ENCODE data around the gene KRT3.
"Not testable (repeated sequence)": the region's sequence is repeated elsewhere in the genome, so short reads cannot be mapped to it uniquely, and the experiment has no call there.

Gene KRT3

DNA sequence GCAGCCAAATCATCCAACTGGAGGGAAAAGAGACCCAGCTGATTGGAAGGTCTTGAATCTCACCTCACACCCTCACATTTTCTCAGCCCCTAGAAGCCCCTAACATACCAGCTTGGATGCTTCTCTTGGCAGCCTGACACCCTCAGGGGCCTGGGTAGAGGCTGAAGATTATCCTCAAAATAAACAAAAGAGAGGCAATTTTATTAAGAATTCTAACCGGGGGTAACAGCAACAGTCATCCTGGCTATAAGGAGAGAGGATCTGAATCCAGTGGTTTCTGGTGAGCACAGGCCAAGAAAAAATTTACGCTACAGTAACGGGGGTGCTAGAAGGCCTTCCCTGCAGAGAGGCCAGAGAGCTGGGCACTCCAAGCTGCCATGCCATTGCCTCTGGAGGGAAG, 40.4 kb downstream of the KRT3 start:
- Histone ChIP-seq H3K4me1 (no peaks in the 10 kb centered on the region), H3K9me3 (replicated peaks in 1 of 11) (peaks cover 16 to 27% (median 21%) of the 10 kb centered on the region in 11 experiments), H3K4me3 (no peak overlapping the region), H4K20me1 (no peaks in the 10 kb centered on the region), H3K27ac (no peak overlapping the region), H3K4me2 (no peak overlapping the region), H3K9ac (no peak overlapping the region), H3K36me3 (no peaks in the 10 kb centered on the region), H3K27me3 (no peaks in the 10 kb centered on the region)
- no peak for TF ChIP-seq Cebpa-rat (IDR thresholded peaks at IDR 0.05)

DNA sequence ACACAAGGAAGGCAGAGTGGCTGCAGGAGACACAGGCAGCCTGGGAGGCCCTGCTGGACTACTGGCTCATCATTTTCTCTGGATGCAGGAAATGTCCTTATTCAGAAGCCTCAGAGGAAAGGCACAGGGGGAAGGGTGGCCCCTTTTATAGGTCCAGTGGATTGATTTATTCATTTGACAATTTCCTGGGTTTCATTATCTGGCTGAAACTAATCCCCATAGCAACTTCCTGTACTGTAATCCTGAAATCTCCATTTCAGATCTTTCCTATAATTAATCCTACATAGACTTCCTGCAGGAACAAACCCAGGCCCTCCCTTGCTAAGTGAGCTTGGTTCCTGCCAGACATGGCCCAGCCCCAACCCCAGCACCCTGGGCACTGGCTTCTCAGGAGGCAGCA, 41.8 kb downstream of the KRT3 start:
- no peak for TF ChIP-seq Cebpa-rat (IDR thresholded peaks at IDR 0.05)
- H3K27me3 ChIP-seq, result no peaks in the 10 kb centered on the region
- H3K9me3 ChIP-seq (replicated peaks in 1 of 11), result peaks cover 2 to 13% (median 7%) of the 10 kb centered on the region in 11 experiments; a peak in 15 of 22 replicates
- H3K4me2 ChIP-seq, result no peak overlapping the region
- H4K20me1 ChIP-seq, result no peaks in the 10 kb centered on the region
- no peak overlapping the region for H3K4me3 ChIP-seq
- H3K27ac ChIP-seq, result no peak overlapping the region
- H3K9ac ChIP-seq, result no peak overlapping the region
- no peaks in the 10 kb centered on the region for H3K36me3 ChIP-seq
- H3K4me1 ChIP-seq, result no peaks in the 10 kb centered on the region

DNA sequence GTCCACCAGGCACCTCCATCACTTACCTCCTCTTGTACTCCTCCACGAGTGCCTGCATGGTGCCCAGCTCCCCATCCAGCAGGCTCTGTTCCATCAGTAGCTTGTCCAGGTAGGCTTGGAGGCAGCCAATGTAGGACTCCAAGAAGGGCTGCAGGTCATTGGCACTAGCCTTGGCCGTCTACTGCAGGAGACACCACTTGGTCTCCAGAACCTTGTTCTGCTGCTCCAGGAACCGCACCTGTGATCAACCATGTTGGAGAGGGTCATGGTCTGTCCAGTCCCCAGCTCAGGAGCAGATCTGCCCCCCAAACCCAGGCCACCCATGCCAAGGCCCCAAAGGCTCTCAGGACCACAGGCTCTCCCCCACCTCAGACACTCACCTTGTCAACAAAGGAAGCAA, 42.6 kb downstream of the KRT3 start:
- Histone ChIP-seq H4K20me1 (no peaks in the 10 kb centered on the region), H3K4me1 (peaks cover 3 to 6% (median 5%) of the 10 kb centered on the region in 10 experiments; a peak in 19 of 20 replicates), H3K27me3 (no peaks in the 10 kb centered on the region), H3K4me2 (no peak overlapping the region), H3K36me3 (no peaks in the 10 kb centered on the region), H3K9ac (no peak overlapping the region), H3K4me3 (no peak overlapping the region), H3K9me3 (replicated peaks in 1 of 11) (peaks cover 0 to 5% (median 0%) of the 10 kb centered on the region in 11 experiments; a peak in 4 of 22 replicates), H3K27ac (no peak overlapping the region)
- TF ChIP-seq Cebpa-rat (IDR thresholded peaks at IDR 0.05), result no peak

DNA sequence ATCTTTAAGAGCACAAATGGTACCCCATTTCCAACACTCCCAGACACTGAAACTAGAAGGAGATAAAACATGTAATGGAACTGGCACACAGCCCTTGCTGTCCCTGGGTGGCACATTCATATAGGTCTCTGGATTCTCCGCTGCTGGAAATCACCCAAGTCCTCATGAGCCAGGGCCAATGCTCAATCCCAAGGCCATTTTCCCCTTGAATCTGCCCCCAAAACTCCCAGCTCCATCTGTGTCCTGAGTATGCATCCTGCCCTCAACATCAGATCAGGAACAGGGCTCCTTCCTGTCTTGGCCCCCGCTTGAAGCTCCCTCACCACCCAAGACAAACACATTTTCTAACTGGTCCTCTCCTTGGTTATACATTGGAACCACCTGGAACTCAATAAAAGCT, 43.4 kb downstream of the KRT3 start:
- no peak for TF ChIP-seq Cebpa-rat (IDR thresholded peaks at IDR 0.05)
- Histone ChIP-seq H3K36me3 (no peaks in the 10 kb centered on the region), H3K27ac (no peak overlapping the region), H4K20me1 (no peaks in the 10 kb centered on the region), H3K4me3 (no peak overlapping the region), H3K27me3 (no peaks in the 10 kb centered on the region), H3K4me1 (peaks cover 6 to 14% (median 11%) of the 10 kb centered on the region in 10 experiments; a peak in 19 of 20 replicates), H3K9me3 (replicated peaks in 1 of 11) (no peaks in the 10 kb centered on the region), H3K4me2 (no peak overlapping the region), H3K9ac (no peak overlapping the region)

DNA sequence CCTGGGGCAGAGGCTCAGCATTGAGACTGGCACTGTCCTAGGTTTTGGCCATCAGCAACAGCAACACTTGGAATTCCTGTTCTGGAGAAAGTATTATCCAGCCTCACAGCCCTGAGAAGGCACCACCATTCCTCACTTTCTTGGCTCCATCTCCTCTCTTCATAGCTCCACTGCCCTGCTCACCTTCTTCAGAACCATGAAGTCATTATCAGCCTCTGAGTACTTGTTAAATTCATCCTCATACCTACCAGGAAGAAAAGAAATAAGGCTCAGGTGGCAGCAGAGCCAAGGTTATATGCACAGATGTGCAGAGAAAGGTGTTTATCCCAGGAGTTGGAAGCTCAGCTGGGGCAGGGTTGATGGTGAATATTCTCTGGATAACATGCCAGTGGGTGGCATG, 44.1 kb downstream of the KRT3 start:
- Histone ChIP-seq H4K20me1 (no peaks in the 10 kb centered on the region), H3K4me2 (no peak overlapping the region), H3K4me1 (peaks cover 6 to 15% (median 11%) of the 10 kb centered on the region in 10 experiments; a peak in 19 of 20 replicates), H3K4me3 (no peak overlapping the region), H3K36me3 (no peaks in the 10 kb centered on the region), H3K9ac (no peak overlapping the region), H3K27me3 (no peaks in the 10 kb centered on the region), H3K27ac (no peak overlapping the region), H3K9me3 (replicated peaks in 1 of 11) (no peaks in the 10 kb centered on the region)
- no peak for TF ChIP-seq Cebpa-rat (IDR thresholded peaks at IDR 0.05)

DNA sequence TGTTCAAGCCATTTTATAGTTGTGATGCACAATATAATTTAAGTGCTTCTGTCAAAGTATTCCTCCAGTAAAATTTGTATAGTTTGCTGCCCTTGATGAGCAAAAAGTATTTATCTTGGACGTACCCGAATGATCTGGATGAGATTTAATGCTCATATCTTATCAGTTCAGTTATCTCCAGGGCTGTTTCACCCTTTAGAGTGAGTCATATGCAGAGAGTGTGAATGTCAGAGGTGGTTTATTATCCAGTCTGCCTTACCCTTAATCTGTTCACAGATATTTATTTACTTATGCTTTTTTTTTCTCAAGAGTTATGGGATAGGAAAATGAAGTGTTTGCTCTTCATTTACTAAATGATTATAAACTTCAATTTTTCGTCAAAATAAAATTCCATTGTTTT, 45.4 kb downstream of the KRT3 start:
- not testable (repeated sequence) for H3K9me3 ChIP-seq (replicated peaks in 1 of 11); H3K9ac ChIP-seq; H4K20me1 ChIP-seq; H3K4me3 ChIP-seq; H3K4me2 ChIP-seq; H3K27ac ChIP-seq; H3K27me3 ChIP-seq; H3K36me3 ChIP-seq
- peaks cover 6 to 15% (median 11%) of the 10 kb centered on the region in 10 experiments; a peak in 19 of 20 replicates for H3K4me1 ChIP-seq

DNA sequence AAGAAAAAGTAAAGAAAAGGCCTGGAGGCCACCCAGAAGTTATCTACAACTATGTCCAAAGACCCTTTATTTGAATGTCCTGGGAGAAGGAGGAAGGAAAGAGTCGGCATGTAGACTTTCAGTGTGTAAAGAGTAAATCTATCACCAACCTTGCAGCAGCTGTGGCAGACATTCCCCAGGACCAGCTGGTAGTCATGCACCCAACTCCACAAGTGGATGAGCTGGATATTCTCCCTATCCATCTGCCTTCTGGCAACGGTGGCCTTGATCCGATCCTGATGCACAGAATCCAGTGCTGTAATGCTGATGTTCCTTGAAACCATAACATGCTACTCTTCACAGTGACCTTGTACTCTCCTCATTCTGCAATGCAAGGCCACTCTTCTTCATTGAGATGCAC, 46.1 kb downstream of the KRT3 start:
- H4K20me1 ChIP-seq, result no peaks in the 10 kb centered on the region
- no peaks in the 10 kb centered on the region for H3K9me3 ChIP-seq (replicated peaks in 1 of 11)
- H3K27me3 ChIP-seq, result no peaks in the 10 kb centered on the region
- peaks cover 6 to 15% (median 11%) of the 10 kb centered on the region in 10 experiments; a peak in 19 of 20 replicates for H3K4me1 ChIP-seq
- no peak for TF ChIP-seq Cebpa-rat (IDR thresholded peaks at IDR 0.05)
- no peak overlapping the region for H3K9ac ChIP-seq
- H3K4me2 ChIP-seq, result no peak overlapping the region
- no peaks in the 10 kb centered on the region for H3K36me3 ChIP-seq
- no peak overlapping the region for H3K4me3 ChIP-seq
- H3K27ac ChIP-seq, result no peak overlapping the region

DNA sequence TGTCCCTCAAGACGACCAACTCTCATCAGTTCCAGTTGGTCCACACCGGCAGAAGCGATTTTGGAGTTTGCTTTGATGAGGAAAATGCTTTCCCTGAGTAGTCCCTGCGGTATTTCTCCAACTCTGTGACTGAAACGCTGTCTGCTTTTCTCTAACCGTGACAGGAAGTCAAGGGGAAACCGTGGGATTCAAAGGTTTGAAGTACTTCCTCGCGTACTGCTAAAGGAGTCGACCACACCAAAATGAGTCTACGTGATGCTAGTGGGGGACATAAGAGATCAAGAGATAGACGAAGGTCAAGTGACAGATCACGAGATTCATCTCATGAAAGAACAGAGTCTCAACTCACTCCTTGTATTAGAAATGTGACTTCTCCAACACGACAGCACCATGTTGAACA, 47.3 kb downstream of the KRT3 start:
- Histone ChIP-seq H3K27me3 (no peaks in the 10 kb centered on the region), H3K9ac (no peak overlapping the region), H3K4me2 (peak overlapping the region; percentile 3 to 68 (median 58); a peak in 20 of 22 replicates), H3K9me3 (replicated peaks in 1 of 11) (no peaks in the 10 kb centered on the region), H3K36me3 (no peaks in the 10 kb centered on the region), H4K20me1 (no peaks in the 10 kb centered on the region), H3K4me1 (peaks cover 6 to 15% (median 11%) of the 10 kb centered on the region in 10 experiments; a peak in 19 of 20 replicates), H3K4me3 (no peak overlapping the region), H3K27ac (no peak overlapping the region)
- no peak for TF ChIP-seq Cebpa-rat (IDR thresholded peaks at IDR 0.05)

DNA sequence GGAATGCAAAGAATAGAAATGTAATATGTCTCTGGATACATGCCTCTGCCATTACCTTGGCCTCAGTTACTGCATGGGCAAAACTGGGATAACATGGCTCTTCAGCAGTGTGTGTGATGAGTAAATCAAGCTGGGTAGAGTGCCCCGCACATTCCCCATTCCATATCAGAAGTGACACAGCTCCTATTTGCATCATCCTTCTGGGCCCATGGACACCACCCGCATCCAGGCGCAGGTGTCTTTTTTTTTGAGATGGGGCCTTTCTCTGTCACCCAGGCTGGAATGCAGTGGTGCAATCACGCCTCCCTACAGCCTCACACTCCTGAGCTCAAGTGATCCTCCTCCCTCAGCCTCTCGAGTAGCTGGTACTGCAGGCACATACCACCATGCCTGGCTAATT, 50.4 kb downstream of the KRT3 start:
- Histone ChIP-seq H3K27me3 (no peaks in the 10 kb centered on the region), H3K4me1 (peaks cover 6 to 15% (median 11%) of the 10 kb centered on the region in 10 experiments; a peak in 19 of 20 replicates), H3K27ac (no peak overlapping the region)

DNA sequence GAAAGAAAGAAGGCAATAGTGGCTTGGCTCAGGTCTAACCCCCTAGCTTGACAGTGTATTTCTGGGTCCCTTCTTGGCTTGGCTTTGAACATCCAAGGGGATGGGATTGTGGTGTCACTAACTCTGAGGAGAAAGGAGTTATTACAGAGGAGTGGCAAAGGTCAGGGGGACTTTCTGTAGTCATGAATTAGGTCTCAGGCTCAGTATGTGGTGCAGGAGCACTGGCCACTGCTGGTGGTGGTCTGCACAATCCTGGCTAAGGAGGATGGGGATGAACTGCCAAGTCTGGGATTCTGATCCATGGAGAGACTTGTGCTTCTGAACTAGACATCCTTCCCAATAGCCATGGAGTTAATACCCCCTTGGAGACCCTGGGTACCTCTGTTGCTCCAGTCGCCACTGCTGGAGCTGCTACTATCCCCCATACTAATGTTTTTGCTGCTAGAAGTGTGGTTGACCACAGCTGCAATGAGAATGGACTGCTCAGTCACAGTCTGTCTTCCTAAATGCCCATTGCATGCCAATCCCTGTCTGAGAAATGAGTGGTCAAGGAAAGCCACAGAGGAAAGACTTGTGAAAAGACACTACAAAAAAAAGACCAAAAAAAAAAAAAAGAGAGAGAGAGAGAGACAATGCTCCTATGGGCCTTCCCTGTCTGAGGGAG, 51.3 kb downstream of the KRT3 start:
- Histone ChIP-seq H3K4me1 (peaks cover 6 to 19% (median 11%) of the 10 kb centered on the region in 10 experiments; a peak in 19 of 20 replicates), H3K4me3 (no peak overlapping the region), H3K27me3 (no peaks in the 10 kb centered on the region), H4K20me1 (peaks cover 0 to 12% (median 0%) of the 10 kb centered on the region in 11 experiments; a peak in 6 of 22 replicates), H3K36me3 (no peaks in the 10 kb centered on the region), H3K9ac (no peak overlapping the region), H3K9me3 (replicated peaks in 1 of 11) (no peaks in the 10 kb centered on the region), H3K4me2 (no peak overlapping the region), H3K27ac (no peak overlapping the region)
- no peak for TF ChIP-seq Cebpa-rat (IDR thresholded peaks at IDR 0.05)

More for the DNA sequence above, 50.4 kb downstream of the KRT3 start:
- H3K4me2 ChIP-seq, result no peak overlapping the region
- H3K9ac ChIP-seq, result no peak overlapping the region
- H4K20me1 ChIP-seq, result peaks cover 0 to 12% (median 0%) of the 10 kb centered on the region in 11 experiments; a peak in 6 of 22 replicates
- TF ChIP-seq Cebpa-rat (IDR thresholded peaks at IDR 0.05), result no peak
- H3K4me3 ChIP-seq, result no peak overlapping the region
- no peaks in the 10 kb centered on the region for H3K9me3 ChIP-seq (replicated peaks in 1 of 11)
- no peaks in the 10 kb centered on the region for H3K36me3 ChIP-seq
